Tibial nerve (tissue), 4 donors: ENCODE results near the gene RPLP1.

Source experiments
- CTCF ChIP-seq, 5 experiments: fragments of 200-600 bp in 3 of 5; fragments of 450-650 bp in 2 of 5; sonication (generic) in 3 of 5; IDR thresholded peaks; one replicate each; pipeline ENCODE4 v1.5.1; 2016 to 2019; ENCODE audit warnings: antibody characterized with exemption in 5 of 5, mild to moderate bottlenecking in 3 of 5, moderate library complexity in 2 of 5
- EP300 ChIP-seq, 2 donors: sonication (generic); formaldehyde crosslinking; IDR thresholded peaks; one replicate each; pipeline ENCODE4 v1.6.1; 2017; ENCODE audit warnings: antibody characterized with exemption in 2 of 2, mild to moderate bottlenecking in 1 of 2
- POLR2A ChIP-seq, 2 donors: fragments of 450-650 bp; IDR thresholded peaks; one replicate each; pipeline ENCODE4 v1.6.1; 2017; ENCODE audit warnings: antibody characterized with exemption in 2 of 2, mild to moderate bottlenecking in 2 of 2, moderate library complexity in 2 of 2

- TF ChIP-seq CTCF (IDR thresholded peaks at IDR 0.05) = no peak
- TF ChIP-seq POLR2A (IDR thresholded peaks at IDR 0.05) = no peak
- no peak for TF ChIP-seq EP300 (IDR thresholded peaks at IDR 0.05)
Measured at GRCh38 chr15:69433831-69434230, 18.8 kb upstream of the RPLP1 start.
